ENCODE measurements around the gene WDR59. TPM values are rescaled to one million over a fixed set of nuclear protein-coding genes. Genes with fewer than 3 reads are reported as not detected.

WDR59 gene
- polyA plus RNA-seq, 1 of the 3 experiments (the other 2 are of a cell fraction): 48.2 TPM

DNA sequence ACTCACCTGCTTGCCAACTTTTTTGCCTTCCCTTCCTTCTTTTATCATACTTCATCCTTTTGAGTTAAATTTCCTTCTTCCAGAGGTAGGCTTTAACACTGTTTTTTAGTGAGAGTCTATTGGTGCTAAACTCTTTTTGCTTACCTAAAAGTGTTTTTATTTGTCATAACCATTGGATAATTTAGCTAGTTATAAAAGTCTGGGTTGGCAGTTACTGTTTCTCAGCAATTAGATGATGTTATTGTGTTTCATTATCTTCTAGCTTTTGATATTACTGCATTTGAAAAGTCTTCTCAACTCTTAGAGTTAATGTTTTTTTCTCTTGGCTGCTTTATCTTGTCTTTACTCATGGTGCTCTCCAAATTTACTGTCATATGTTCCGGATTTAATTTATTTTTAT is 36.5 kb upstream of the WDR59 start:
- CTCF ChIA-PET: interaction anchor here (1.5 kb wide), 1 partner anchor 23 kb away, joined by 5 read pairs; the partner anchor contains the start of gene ZNRF1
- 95% methylated on average over 1 of the region's 1 CpG for WGBS (ENCODE audit: low lambda C conversion rate)
- H3K4me3 ChIP-seq (ENCODE audit: low read depth in 2 of 2, low read length in 1 of 2): no peak overlapping the region
- H3K9me3 ChIP-seq: peaks cover 4% of the 10 kb centered on the region; the same call in 1 of the 2 replicates
- peaks cover 15% of the 10 kb centered on the region for H3F3A ChIP-seq (replicated peaks; ENCODE audit: insufficient read depth)
- peaks cover 5% of the 10 kb centered on the region for H4K20me1 ChIP-seq (ENCODE audit: insufficient read depth)
- H3K9ac ChIP-seq: no peak overlapping the region
- DNase-seq: no peak
- TF ChIP-seq, protein P1, sequence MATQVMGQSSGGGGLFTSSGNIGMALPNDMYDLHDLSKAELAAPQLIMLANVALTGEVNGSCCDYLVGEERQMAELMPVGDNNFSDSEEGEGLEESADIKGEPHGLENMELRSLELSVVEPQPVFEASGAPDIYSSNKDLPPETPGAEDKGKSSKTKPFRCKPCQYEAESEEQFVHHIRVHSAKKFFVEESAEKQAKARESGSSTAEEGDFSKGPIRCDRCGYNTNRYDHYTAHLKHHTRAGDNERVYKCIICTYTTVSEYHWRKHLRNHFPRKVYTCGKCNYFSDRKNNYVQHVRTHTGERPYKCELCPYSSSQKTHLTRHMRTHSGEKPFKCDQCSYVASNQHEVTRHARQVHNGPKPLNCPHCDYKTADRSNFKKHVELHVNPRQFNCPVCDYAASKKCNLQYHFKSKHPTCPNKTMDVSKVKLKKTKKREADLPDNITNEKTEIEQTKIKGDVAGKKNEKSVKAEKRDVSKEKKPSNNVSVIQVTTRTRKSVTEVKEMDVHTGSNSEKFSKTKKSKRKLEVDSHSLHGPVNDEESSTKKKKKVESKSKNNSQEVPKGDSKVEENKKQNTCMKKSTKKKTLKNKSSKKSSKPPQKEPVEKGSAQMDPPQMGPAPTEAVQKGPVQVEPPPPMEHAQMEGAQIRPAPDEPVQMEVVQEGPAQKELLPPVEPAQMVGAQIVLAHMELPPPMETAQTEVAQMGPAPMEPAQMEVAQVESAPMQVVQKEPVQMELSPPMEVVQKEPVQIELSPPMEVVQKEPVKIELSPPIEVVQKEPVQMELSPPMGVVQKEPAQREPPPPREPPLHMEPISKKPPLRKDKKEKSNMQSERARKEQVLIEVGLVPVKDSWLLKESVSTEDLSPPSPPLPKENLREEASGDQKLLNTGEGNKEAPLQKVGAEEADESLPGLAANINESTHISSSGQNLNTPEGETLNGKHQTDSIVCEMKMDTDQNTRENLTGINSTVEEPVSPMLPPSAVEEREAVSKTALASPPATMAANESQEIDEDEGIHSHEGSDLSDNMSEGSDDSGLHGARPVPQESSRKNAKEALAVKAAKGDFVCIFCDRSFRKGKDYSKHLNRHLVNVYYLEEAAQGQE (IDR thresholded peaks at IDR 0.05; ENCODE audit: low read depth, low read length): no peak
- TF ChIP-seq MEF2A (IDR thresholded peaks at IDR 0.05; ENCODE audit: borderline replicate concordance, low read depth) (no peak), GATA2 (CRISPR knock-in tag; IDR thresholded peaks at IDR 0.05) (no peak), TCF12 (IDR thresholded peaks at IDR 0.05) (no peak), FOXM1 (IDR thresholded peaks at IDR 0.05; ENCODE audit: low read depth) (no peak)
- TF ChIP-seq, protein P2, sequence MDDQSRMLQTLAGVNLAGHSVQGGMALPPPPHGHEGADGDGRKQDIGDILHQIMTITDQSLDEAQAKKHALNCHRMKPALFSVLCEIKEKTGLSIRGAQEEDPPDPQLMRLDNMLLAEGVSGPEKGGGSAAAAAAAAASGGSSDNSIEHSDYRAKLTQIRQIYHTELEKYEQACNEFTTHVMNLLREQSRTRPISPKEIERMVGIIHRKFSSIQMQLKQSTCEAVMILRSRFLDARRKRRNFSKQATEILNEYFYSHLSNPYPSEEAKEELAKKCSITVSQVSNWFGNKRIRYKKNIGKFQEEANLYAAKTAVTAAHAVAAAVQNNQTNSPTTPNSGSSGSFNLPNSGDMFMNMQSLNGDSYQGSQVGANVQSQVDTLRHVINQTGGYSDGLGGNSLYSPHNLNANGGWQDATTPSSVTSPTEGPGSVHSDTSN (IDR thresholded peaks at IDR 0.05): no peak
- no peak overlapping the region for H3K4me2 ChIP-seq
- no peak overlapping the region for H2AFZ ChIP-seq (ENCODE audit: low read depth)
- POLR2A ChIA-PET: no interaction called here
- peaks cover 0 to 12% of the 10 kb centered on the region in 2 experiments for H3K36me3 ChIP-seq (replicated peaks in 1 of 2; ENCODE audit: control insufficient read depth in 1 of 2, insufficient read depth in 2 of 2, low read length in 1 of 2)
- H3K27me3 ChIP-seq (ENCODE audit: insufficient read depth): no peaks in the 10 kb centered on the region
- peaks cover 97% of the 10 kb centered on the region for H3K79me2 ChIP-seq (ENCODE audit: insufficient read depth)
- no peak overlapping the region for H3K27ac ChIP-seq (ENCODE audit: low read depth in 2 of 2, low read length in 1 of 2)
- H3K9me2 ChIP-seq: no peaks in the 10 kb centered on the region
- H3K4me1 ChIP-seq (ENCODE audit: control insufficient read depth in 1 of 2, insufficient read depth in 2 of 2, low read depth in 1 of 2, low read length in 1 of 2): peaks cover 0 to 14% of the 10 kb centered on the region in 2 experiments; a peak in 2 of 4 replicates

DNA sequence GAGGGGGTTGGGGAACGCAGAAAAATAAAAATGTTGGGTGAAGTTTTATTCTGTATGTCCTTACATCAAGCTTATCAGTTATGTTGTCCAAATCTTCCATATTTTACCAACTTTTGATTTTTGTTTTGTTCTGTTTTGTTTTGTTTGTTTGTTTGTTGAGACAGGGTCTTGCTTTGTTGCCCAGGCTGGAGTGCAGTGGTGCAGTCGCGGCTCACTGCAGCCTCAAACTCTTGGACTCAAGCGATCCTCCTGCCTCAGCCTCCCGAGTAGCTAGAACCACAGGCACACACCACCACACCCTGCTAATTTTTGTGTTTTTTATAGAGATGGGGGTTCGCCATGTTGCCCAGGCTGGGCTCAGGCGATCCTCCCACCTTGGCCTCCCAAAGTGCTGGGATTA is 34.7 kb upstream of the WDR59 start:
- Histone ChIP-seq H3K9me2 (no peaks in the 10 kb centered on the region), H3K4me2 (no peak overlapping the region), H3F3A (replicated peaks; ENCODE audit: insufficient read depth) (peaks cover 5% of the 10 kb centered on the region), H3K4me1 (ENCODE audit: control insufficient read depth in 1 of 2, insufficient read depth in 2 of 2, low read depth in 1 of 2, low read length in 1 of 2) (peaks cover 0 to 8% of the 10 kb centered on the region in 2 experiments; a peak in 1 of 4 replicates), H4K20me1 (ENCODE audit: insufficient read depth) (peaks cover 5% of the 10 kb centered on the region), H3K27me3 (ENCODE audit: insufficient read depth) (no peaks in the 10 kb centered on the region), H3K27ac (ENCODE audit: low read depth in 2 of 2, low read length in 1 of 2) (no peak overlapping the region), H3K79me2 (ENCODE audit: insufficient read depth) (peaks cover 100% of the 10 kb centered on the region), H3K9ac (no peak overlapping the region), H3K9me3 (peaks cover 4% of the 10 kb centered on the region; the same call in 1 of the 2 replicates), H2AFZ (ENCODE audit: low read depth) (no peak overlapping the region), H3K4me3 (ENCODE audit: low read depth in 2 of 2, low read length in 1 of 2) (no peak overlapping the region), H3K36me3 (replicated peaks in 1 of 2; ENCODE audit: control insufficient read depth in 1 of 2, insufficient read depth in 2 of 2, low read length in 1 of 2) (peaks cover 0 to 12% of the 10 kb centered on the region in 2 experiments)
- CTCF ChIA-PET: no interaction called here
- WGBS (ENCODE audit: low lambda C conversion rate): 93% methylated on average over 7 of the region's 7 CpGs
- TF ChIP-seq FOSL2 (IDR thresholded peaks at IDR 0.05; ENCODE audit: borderline replicate concordance, low read depth): no peak
- no peak for TF ChIP-seq MEF2A (IDR thresholded peaks at IDR 0.05; ENCODE audit: borderline replicate concordance, low read depth)
- no peak for TF ChIP-seq EP300 (IDR thresholded peaks at IDR 0.05; ENCODE audit: borderline replicate concordance in 1 of 2, low read depth in 1 of 2, low read length in 1 of 2)
- no peak for TF ChIP-seq YY1 (IDR thresholded peaks at IDR 0.05; ENCODE audit: low read depth)
- TF ChIP-seq, protein P1 (IDR thresholded peaks at IDR 0.05; ENCODE audit: low read depth, low read length): no peak
- POLR2A ChIA-PET: no interaction called here
- no peak for DNase-seq
